Esophagus muscularis mucosa (tissue), 4 donors: Measurements from ENCODE around the gene TLE2. TPM values are rescaled to one million over a fixed set of nuclear protein-coding genes. Genes with fewer than 3 reads are reported as not detected.

Experiments
- DNase-seq: peaks from one replicate; pipeline ENCODE4 v3.0.0-alpha.2; 2017; ENCODE audit errors: extremely low spot score
- H3K27ac ChIP-seq, 4 donors: fragments of 200-600 bp; sonication (generic); replicated peaks in 1 of 4; 1 replicate in 3 of 4; 2 replicates in 1 of 4; pipeline ENCODE4 v1.5.1; 2016 to 2019; ENCODE audit warnings: mild to moderate bottlenecking in 1 of 4
- H3K27me3 ChIP-seq, 4 donors: fragments of 200-600 bp; sonication (generic); one replicate each; pipeline versions ENCODE4 v1.5.1 to v1.6.0; 2016 to 2019
- H3K36me3 ChIP-seq, 4 donors: fragments of 200-600 bp; sonication (generic); one replicate each; pipeline ENCODE4 v1.5.1; 2016 to 2019
- H3K4me1 ChIP-seq, 4 donors: fragments of 200-600 bp; sonication (generic); one replicate each; pipeline ENCODE4 v1.5.1; 2016 to 2019
- H3K4me3 ChIP-seq, 4 donors: fragments of 200-600 bp; sonication (generic); 1 replicate in 2 of 4; 2 replicates in 2 of 4; pipeline ENCODE4 v1.5.1; 2016 to 2019; ENCODE audit warnings: mild to moderate bottlenecking in 4 of 4, moderate library complexity in 1 of 4
- H3K9me3 ChIP-seq, 4 donors: fragments of 200-600 bp; sonication (generic); 1 replicate in 3 of 4; 2 replicates in 1 of 4; pipeline ENCODE4 v1.5.1; 2016 to 2019
- CTCF ChIP-seq, 3 experiments: fragments of 200-600 bp in 2 of 3; fragments of 450-650 bp in 1 of 3; sonication (generic) in 2 of 3; IDR thresholded peaks; one replicate each; pipeline ENCODE4 v1.5.1; 2017 to 2019; ENCODE audit warnings: antibody characterized with exemption in 3 of 3, mild to moderate bottlenecking in 2 of 3, moderate library complexity in 1 of 3
- EP300 ChIP-seq: sonication (generic); formaldehyde crosslinking; IDR thresholded peaks from one replicate; pipeline ENCODE4 v1.6.1; 2017; ENCODE audit warnings: antibody characterized with exemption
- POLR2A ChIP-seq: fragments of 450-650 bp; IDR thresholded peaks from one replicate; pipeline ENCODE4 v1.6.1; 2017; ENCODE audit warnings: antibody characterized with exemption, moderate library complexity, mild to moderate bottlenecking, low read depth
- POLR2AphosphoS5 ChIP-seq, 2 donors: sonication (generic); formaldehyde crosslinking; IDR thresholded peaks; one replicate each; pipeline ENCODE4 v1.6.1; 2017; ENCODE audit warnings: antibody characterized with exemption in 2 of 2
- WGBS: methylation state at CpG from one replicate; pipeline ENCODE4 v1.1.5; 2018; 5-methylcytosine and 5-hydroxymethylcytosine counted together
- intact Hi-C: fragments of 100-400 bp; cut with DNase I; formaldehyde crosslinking; loops from one replicate; pipeline ENCODE4 v1.15.1; 2023
- total RNA-seq, 4 donors: library from RNA; depleted of rRNA; stranded (reverse); fragments of >200 nt; gene quantifications; one replicate each; pipeline versions ENCODE4 v1.1.0 to v1.2.1, GENCODE V29; 2016

The TLE2 gene
- total RNA-seq = 10 to 100 TPM; 34.0 to 51.2 (median 44.1) TPM

GRCh38 chr19:3029065-3029923, at the start of gene TLE2:
Gene TLE2 (minus strand): TSS chr19:3029280. CDS start chr19:3028904, 376 bp downstream.
- intact Hi-C loops = loop anchor here (5.0 kb wide), 1 partner anchor 42 kb away; no protein-coding TSS in a partner anchor
- Histone ChIP-seq H3K9me3 (no peaks in the 10 kb centered on the region), H3K36me3 (peaks cover 0 to 10% (median 8%) of the 10 kb centered on the region in 4 donors), H3K4me1 (peaks cover 11 to 29% (median 22%) of the 10 kb centered on the region in 4 donors), H3K4me3 (peak within 1 kb of the TSS; percentile 73 to 81 (median 74)), H3K27ac (peak within 1 kb of the TSS; percentile 62 to 76 (median 70)), H3K27me3 (no peaks in the 10 kb centered on the region)
- no peak for DNase-seq
- no peak for TF ChIP-seq CTCF (IDR thresholded peaks at IDR 0.05)
- 6% methylated on average over 54 of the region's 85 CpGs for WGBS

DNA sequence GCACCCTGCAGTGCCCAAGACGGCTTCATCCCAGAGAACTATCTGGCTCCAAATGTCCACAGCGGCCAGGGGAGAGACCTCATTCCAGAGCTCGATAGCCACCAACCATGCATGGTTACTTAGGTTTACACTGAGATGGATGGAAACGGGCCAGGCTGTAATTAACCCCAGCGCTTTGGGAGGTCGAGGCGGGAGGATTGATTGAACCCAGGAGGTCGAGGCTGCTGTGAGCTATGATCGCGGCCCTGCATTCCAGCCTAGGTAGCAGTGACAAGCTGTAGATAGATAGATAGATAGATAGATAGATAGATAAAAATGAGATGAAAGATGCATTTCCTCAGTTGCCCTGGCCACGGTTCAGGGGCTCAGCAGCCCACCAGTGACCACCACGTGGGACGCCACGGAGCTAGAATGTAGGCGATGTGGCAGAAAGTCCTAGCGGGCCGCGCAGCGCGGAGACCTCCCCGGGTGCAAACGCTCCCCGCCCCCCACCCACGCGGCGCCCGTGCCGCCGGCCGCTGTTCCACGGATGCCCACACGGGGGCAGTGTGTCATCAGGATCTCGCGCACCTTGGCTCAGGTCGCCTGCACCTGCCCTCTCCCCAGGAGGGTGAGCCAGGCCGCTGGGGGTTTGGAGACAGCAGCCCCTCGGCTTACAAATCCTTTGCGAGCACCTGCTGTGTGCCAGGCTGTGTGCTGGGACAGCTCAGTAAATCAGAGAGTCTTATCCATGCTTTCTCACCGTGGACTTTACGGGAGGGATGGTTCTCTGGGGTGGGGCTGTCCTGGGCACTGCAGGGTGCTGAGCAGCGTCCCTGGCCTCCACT, 46.7 kb upstream of the TLE2 start:
- intact Hi-C loops = loop anchor here (2.0 to 5.0 kb wide), 2 partner anchors 51 to 87 kb away; no protein-coding TSS in a partner anchor
- H3K4me3 ChIP-seq = peak overlapping the region in 2 of 4 donors; percentile 16 to 21
- no peak for DNase-seq
- peak; percentile 97 to 99 (median 98) for TF ChIP-seq CTCF (IDR thresholded peaks at IDR 0.05)
- TF ChIP-seq POLR2AphosphoS5 (IDR thresholded peaks at IDR 0.05) = peak in 1 of 2 donors; percentile 37
- no peak for TF ChIP-seq EP300
- peak overlapping the region in 1 of 4 donors; percentile 29 for H3K27ac ChIP-seq
- H3K9me3 ChIP-seq = no peaks in the 10 kb centered on the region
- 4% methylated on average over 16 of the region's 41 CpGs for WGBS
- no peaks in the 10 kb centered on the region for H3K36me3 ChIP-seq
- no peaks in the 10 kb centered on the region for H3K27me3 ChIP-seq
- H3K4me1 ChIP-seq = peaks cover 14 to 38% (median 22%) of the 10 kb centered on the region in 4 donors

DNA sequence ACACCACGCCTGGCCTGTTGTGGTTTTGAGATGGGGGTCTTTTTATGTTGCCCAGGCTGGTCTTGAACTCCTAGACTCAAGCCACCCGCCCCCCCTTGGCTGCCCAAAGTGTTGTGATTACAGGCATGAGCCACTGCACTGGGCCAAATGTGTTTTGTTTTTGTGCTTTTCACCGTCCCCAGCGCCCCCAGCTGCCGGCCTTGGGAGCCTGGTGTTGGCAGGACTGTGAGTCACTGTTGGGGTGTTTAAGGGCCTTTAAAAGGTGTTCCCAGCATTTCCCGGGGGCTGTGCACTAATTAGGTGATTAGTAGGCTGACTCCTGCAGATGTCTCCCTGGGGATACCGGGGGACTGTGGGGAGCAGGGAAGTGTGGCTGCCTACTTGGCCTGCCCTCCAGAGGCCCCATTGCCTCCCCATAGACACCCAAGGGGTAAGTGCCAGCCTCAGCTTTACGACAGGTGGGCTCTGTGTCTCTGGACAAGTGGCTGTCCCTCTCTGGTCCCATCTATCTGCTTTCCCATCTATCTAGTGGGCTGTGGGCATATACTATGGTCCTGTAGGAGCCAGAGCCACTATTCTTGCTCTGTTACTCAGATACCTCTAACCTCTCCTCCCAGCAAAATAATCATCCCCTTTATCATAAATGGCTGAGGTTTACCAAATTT, 45.0 kb upstream of the TLE2 start:
- Histone ChIP-seq H3K36me3 (no peaks in the 10 kb centered on the region), H3K4me1 (peaks cover 9 to 25% (median 11%) of the 10 kb centered on the region in 4 donors), H3K27ac (peak overlapping the region in 1 of 4 donors; percentile 32), H3K9me3 (no peaks in the 10 kb centered on the region), H3K27me3 (no peaks in the 10 kb centered on the region), H3K4me3 (no peak overlapping the region)
- WGBS = 58% methylated on average over 7 of the region's 8 CpGs
- intact Hi-C loops = loop anchor here (5.0 kb wide), 1 partner anchor 33 kb away; no protein-coding TSS in a partner anchor
- no peak for DNase-seq
- no peak for TF ChIP-seq POLR2AphosphoS5 (IDR thresholded peaks at IDR 0.05)
- TF ChIP-seq CTCF (IDR thresholded peaks at IDR 0.05) = peak in 2 of 3 experiments; percentile 4 to 19

- 13% methylated on average over 3 of the region's 3 CpGs for whole genome bisulfite sequencing
- peaks cover 9 to 25% (median 11%) of the 10 kb centered on the region in 4 donors for H3K4me1 ChIP-seq
- peak overlapping the region in 1 of 4 donors; percentile 32 for H3K27ac ChIP-seq
- H3K4me3 ChIP-seq = no peak overlapping the region
- DNase-seq = no peak
- no peaks in the 10 kb centered on the region for H3K27me3 ChIP-seq
- TF ChIP-seq POLR2A = no peak
- TF ChIP-seq CTCF (IDR thresholded peaks at IDR 0.05) = no peak
- TF ChIP-seq EP300 = no peak
- peak; percentile 63 to 65 for TF ChIP-seq POLR2AphosphoS5 (IDR thresholded peaks at IDR 0.05)
- H3K9me3 ChIP-seq = no peaks in the 10 kb centered on the region
- H3K36me3 ChIP-seq = no peaks in the 10 kb centered on the region
- intact Hi-C loops = loop anchor here (5.0 kb wide), 1 partner anchor 34 kb away; no protein-coding TSS in a partner anchor
These were observed 44.1 kb upstream of the TLE2 start for GRCh38 chr19:3073159-3073563.
